SK-N-MC (cell line): ENCODE results near the gene AMACR.
"Not testable (repeated sequence)": the region's sequence is repeated elsewhere in the genome, so short reads cannot be mapped to it uniquely, and the experiment has no call there.

ENCODE experiments used
- DNase-seq: peaks from one replicate; pipeline ENCODE4 v3.0.0-alpha.2; 2011; ENCODE audit warnings: low read depth, low spot score
- H3K27ac ChIP-seq: fragments of 200-600 bp; sonication (generic); 2 replicates; pipeline ENCODE4 v1.5.1; 2016; ENCODE audit warnings: mixed run types
- H3K36me3 ChIP-seq: fragments of 200-600 bp; sonication (generic); 2 replicates; pipeline ENCODE4 v1.6.1; 2017; ENCODE audit warnings: antibody characterized with exemption, low read length, mixed read lengths; ENCODE audit not compliant: insufficient read depth
- H3K4me3 ChIP-seq: fragments of 200-600 bp; sonication (generic); 2 replicates; pipeline ENCODE4 v1.5.1; 2016
- H3K9ac ChIP-seq: fragments of 200-600 bp; sonication (generic); 2 replicates; pipeline ENCODE4 v1.8.0; 2017; ENCODE audit warnings: mixed run types, mixed read lengths; ENCODE audit not compliant: insufficient read length
- H3K9me3 ChIP-seq: fragments of 200-600 bp; sonication (generic); 2 replicates; pipeline ENCODE4 v1.6.1; 2017; ENCODE audit warnings: low read depth, mild to moderate bottlenecking, antibody characterized with exemption, low read length, moderate library complexity, mixed read lengths
- EZH2 ChIP-seq: fragments of 200-600 bp; sonication (generic); IDR thresholded peaks from one replicate; pipeline ENCODE4 v1.6.1; 2017; ENCODE audit warnings: antibody characterized with exemption
- FOXP2 ChIP-seq: optimal IDR thresholded peaks from 2 replicates; pipeline ENCODE3; 2011; ENCODE audit warnings: mild to moderate bottlenecking, moderate library complexity; ENCODE audit not compliant: insufficient read depth; ENCODE audit errors: extremely low read length, control extremely low read depth
- POLR2AphosphoS5 ChIP-seq: IDR thresholded peaks from 2 replicates; pipeline ENCODE4 v1.6.1; 2012; ENCODE audit warnings: mild to moderate bottlenecking, low read depth, low read length, borderline replicate concordance

AMACR gene

DNA sequence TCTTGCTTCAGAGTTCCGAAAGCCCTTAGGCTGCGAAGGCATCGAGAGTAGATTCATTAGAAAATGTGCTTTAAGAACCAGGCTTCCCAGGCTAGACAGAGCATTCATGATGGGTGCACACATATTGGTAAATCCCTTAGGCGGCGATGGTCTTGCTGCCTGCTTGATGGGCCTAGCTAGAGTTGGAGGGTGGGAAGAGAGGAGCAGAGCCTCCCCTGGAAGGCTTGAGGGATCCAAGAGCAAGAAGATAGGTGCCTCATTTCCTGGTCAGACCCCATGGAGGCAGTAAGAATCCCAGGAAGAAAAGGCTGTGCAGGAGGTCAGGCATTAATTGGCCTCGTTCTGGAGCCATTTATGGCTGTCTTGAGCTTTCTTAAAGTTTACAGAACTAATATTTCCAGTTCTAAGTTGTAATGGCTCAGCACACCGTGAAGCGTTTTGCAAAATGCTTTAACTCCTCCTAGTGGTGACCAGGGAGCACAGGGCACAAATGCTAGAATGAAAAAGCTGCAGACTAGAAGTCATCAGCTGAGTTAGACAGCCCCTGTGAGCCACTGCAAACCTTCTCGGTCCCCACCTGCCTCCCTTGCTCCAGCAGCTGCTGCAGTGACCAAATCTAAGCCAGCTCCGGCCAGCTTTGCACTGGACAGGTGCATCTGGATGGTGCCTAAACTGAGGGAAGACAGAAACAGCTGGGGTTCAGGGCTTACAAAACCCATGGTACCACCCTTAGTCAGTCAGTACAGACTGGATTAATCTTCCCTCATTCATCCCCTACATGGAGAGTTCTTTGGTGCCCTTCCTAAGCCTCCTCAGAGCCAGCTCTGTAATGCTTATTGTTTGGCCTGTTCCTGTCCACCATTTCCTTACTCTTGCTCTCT is 38.0 kb downstream of the AMACR start:
- DNase-seq: no peak
- Histone ChIP-seq H3K9ac (no peak overlapping the region), H3K36me3 (no peaks in the 10 kb centered on the region), H3K9me3 (no peaks in the 10 kb centered on the region), H3K4me3 (no peak overlapping the region), H3K27ac (no peak overlapping the region)
- TF ChIP-seq FOXP2: no peak
- TF ChIP-seq EZH2: no peak

DNA sequence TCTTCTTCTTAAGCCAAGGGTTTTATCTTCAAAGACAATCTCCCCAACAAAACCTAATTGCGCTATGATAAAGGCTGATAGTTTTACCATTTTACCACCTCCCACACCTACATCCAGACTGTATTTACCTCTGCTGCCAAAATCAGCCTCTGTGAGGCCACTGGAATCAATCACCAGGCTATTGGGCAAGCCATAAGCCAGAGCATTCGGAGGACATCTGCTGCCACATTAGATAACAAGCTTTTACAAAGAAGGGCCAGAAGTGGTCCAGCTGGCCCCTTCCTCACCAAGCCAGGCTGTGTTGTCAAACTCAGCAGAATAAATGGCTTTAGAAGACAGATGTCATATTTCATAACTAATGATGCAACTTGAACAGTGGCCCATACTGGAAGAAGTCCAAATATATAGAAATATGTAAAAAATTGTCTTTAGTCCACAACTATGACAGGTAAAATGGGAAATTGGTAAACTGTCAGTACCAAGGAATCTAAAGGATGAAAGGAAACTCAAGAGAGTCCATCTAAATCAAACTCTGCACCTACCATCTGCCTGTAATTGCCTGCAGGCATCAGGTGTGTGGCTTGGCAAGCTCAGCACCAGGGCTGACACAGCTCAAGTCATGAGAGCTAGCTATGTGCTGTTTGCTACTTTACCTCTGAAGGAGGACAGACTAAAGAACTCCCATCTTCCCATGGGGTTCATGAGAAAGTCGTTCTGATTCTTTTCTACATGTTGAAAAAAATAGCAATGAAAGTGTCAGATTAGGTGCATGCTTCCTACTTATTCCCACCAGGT is 39.4 kb downstream of the AMACR start:
- Histone ChIP-seq H3K9me3 (no peaks in the 10 kb centered on the region), H3K27ac (no peak overlapping the region), H3K36me3 (no peaks in the 10 kb centered on the region), H3K9ac (no peak overlapping the region), H3K4me3 (no peak overlapping the region)
- TF ChIP-seq FOXP2 (no peak), POLR2AphosphoS5 (no peak)
- DNase-seq: no peak

DNA sequence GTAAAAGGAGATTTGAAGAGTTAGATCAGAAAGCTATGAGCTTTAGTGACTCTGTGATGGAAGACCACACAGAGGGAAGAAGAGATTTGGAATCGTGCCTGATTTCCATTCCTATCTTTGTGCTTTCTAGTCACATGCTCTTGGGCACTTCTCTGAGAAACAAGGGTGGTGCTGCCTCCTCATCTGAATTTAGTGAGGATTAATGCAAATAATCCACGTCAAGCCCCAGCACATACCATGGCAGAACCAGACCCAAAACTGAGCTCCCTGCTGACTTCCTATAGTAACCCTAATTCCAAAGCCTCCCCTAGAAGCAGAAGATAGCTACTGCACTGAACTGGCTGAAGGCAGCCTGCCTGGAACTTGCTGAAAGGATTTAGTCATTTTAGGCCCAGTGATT is 41.0 kb downstream of the AMACR start:
- no peak for DNase-seq
- Histone ChIP-seq H3K9ac (no peak overlapping the region), H3K27ac (no peak overlapping the region), H3K4me3 (no peak overlapping the region), H3K9me3 (no peaks in the 10 kb centered on the region), H3K36me3 (no peaks in the 10 kb centered on the region)
- TF ChIP-seq POLR2AphosphoS5: no peak
- TF ChIP-seq FOXP2: no peak
- TF ChIP-seq EZH2: no peak

- H3K36me3 ChIP-seq: no peaks in the 10 kb centered on the region
- TF ChIP-seq POLR2AphosphoS5 (no peak), EZH2 (no peak), FOXP2 (no peak)
- no peak for DNase-seq
- H3K9me3 ChIP-seq: no peaks in the 10 kb centered on the region
- no peak overlapping the region for H3K9ac ChIP-seq
- no peak overlapping the region for H3K4me3 ChIP-seq
- no peak overlapping the region for H3K27ac ChIP-seq
Observed at GRCh38 chr5:33964132-33964700, 43.6 kb downstream of the AMACR start.

GRCh38 chr5:33958176-33958575 is 49.7 kb downstream of the AMACR start:
- no peaks in the 10 kb centered on the region for H3K36me3 ChIP-seq
- H3K9me3 ChIP-seq: no peaks in the 10 kb centered on the region
- H3K4me3 ChIP-seq: 0 out of 2 replicates have a peak overlapping the region, but pooled peaks have one; percentile 25
- DNase-seq: no peak
- H3K27ac ChIP-seq: 0 out of 2 replicates have a peak overlapping the region, but pooled peaks have one; percentile 4
- no peak for TF ChIP-seq POLR2AphosphoS5
- TF ChIP-seq FOXP2: no peak
- TF ChIP-seq EZH2: no peak
- H3K9ac ChIP-seq: no peak overlapping the region

GRCh38 chr5:33957577-33958150 is 50.2 kb downstream of the AMACR start:
- 0 out of 2 replicates have a peak overlapping the region, but pooled peaks have one; percentile 4 for H3K27ac ChIP-seq
- no peaks in the 10 kb centered on the region for H3K36me3 ChIP-seq
- H3K4me3 ChIP-seq: 0 out of 2 replicates have a peak overlapping the region, but pooled peaks have one; percentile 25
- no peak overlapping the region for H3K9ac ChIP-seq
- no peak for TF ChIP-seq EZH2
- no peak for TF ChIP-seq POLR2AphosphoS5
- TF ChIP-seq FOXP2: no peak
- no peak for DNase-seq
- no peaks in the 10 kb centered on the region for H3K9me3 ChIP-seq

- H3K4me3 ChIP-seq, DNase-seq, H3K27ac ChIP-seq, H3K9ac ChIP-seq, H3K36me3 ChIP-seq, H3K9me3 ChIP-seq: not testable (repeated sequence)
Observed at GRCh38 chr5:33952175-33952574, 55.7 kb downstream of the AMACR start.

- Histone ChIP-seq H3K27ac (no peak overlapping the region), H3K9me3 (no peaks in the 10 kb centered on the region), H3K9ac (no peak overlapping the region), H3K4me3 (no peak overlapping the region), H3K36me3 (no peaks in the 10 kb centered on the region)
- DNase-seq: no peak
- TF ChIP-seq FOXP2 (no peak), POLR2AphosphoS5 (no peak), EZH2 (no peak)
Observed at GRCh38 chr5:33944543-33945132, 63.2 kb downstream of the AMACR start.
